ENCODE measurements around the gene ZC3H12D.

ZC3H12D gene

GRCh38 chr6:149482545-149483333 is 2.1 kb downstream of the ZC3H12D start:
- no peak for TF ChIP-seq CTCF (conservative IDR thresholded peaks at IDR 0.05; ENCODE audit: low read depth, low read length)
- no peak for DNase-seq (ENCODE audit: low read depth)
- H3K4me3 ChIP-seq (ENCODE audit: low read length): no peak overlapping the region

GRCh38 chr6:149480502-149481280 is 4.1 kb downstream of the ZC3H12D start:
- no peak for TF ChIP-seq CTCF (conservative IDR thresholded peaks at IDR 0.05; ENCODE audit: low read depth, low read length)
- no peak overlapping the region for H3K4me3 ChIP-seq (ENCODE audit: low read length)

GRCh38 chr6:149478631-149479314 is 6.0 kb downstream of the ZC3H12D start:
- no peak overlapping the region for H3K4me3 ChIP-seq (ENCODE audit: low read length)
- DNase-seq (ENCODE audit: low read depth): no peak
- TF ChIP-seq CTCF (conservative IDR thresholded peaks at IDR 0.05; ENCODE audit: low read depth, low read length): no peak

More at GRCh38 chr6:149480502-149481280, 4.1 kb downstream of the ZC3H12D start:
- no peak for DNase-seq (ENCODE audit: low read depth)

GRCh38 chr6:149477544-149477943 is 7.3 kb downstream of the ZC3H12D start:
- H3K4me3 ChIP-seq (ENCODE audit: low read length): no peak overlapping the region
- DNase-seq (ENCODE audit: low read depth): no peak
- no peak for TF ChIP-seq CTCF (conservative IDR thresholded peaks at IDR 0.05; ENCODE audit: low read depth, low read length)

- DNase-seq (ENCODE audit: low read depth): no peak
- no peak overlapping the region for H3K4me3 ChIP-seq (ENCODE audit: low read length)
- no peak for TF ChIP-seq CTCF (conservative IDR thresholded peaks at IDR 0.05; ENCODE audit: low read depth, low read length)
These were observed 7.9 kb downstream of the ZC3H12D start for GRCh38 chr6:149476789-149477455.

GRCh38 chr6:149474108-149474935 is 10.5 kb downstream of the ZC3H12D start:
- no peak for DNase-seq (ENCODE audit: low read depth)
- no peak for TF ChIP-seq CTCF (conservative IDR thresholded peaks at IDR 0.05; ENCODE audit: low read depth, low read length)

More at GRCh38 chr6:149474108-149474935, 10.5 kb downstream of the ZC3H12D start:
- H3K4me3 ChIP-seq (ENCODE audit: low read length): no peak overlapping the region

All from retinal pigment epithelial cell (primary cell).